GM23338 (cell line): ENCODE results near the gene KLK10.

Experiments
- POLR2AphosphoS5 ChIP-seq: IDR thresholded peaks from 2 replicates; pipeline ENCODE4 v1.6.1; 2016; ENCODE audit warnings: antibody characterized with exemption, low read depth
- TF ChIP-seq, protein P1 (sequence below), 2 experiments: fragments of 200-600 bp in 1 of 2; sonication (generic) in 1 of 2; conservative IDR thresholded peaks; 2 replicates each; pipeline versions ENCODE4 v1.5.1 to v1.6.1; 2016 to 2017; ENCODE audit warnings: antibody characterized with exemption in 2 of 2, low read depth in 2 of 2, mild to moderate bottlenecking in 2 of 2, moderate library complexity in 1 of 2

DNA sequence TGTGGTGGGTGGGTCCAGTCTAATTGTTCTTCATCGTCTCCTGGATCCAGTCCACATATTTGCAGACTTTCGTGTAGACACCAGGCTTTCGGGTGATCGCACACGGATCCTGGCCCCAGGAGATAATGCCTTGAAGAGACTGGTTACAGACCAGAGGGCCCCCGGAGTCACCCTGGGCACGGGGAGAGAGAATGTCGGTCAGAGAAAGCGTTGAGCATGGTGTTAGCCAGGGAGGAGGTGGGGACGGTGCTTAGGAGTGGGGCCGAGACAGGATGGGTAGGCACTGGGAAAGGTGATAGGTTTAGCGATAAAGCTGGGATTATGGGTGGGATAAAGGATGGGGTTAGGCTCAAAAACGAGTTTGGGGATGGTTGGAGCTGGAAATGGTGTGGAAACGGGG lies 3.0 kb upstream of the KLK10 start:
- no peak for TF ChIP-seq POLR2AphosphoS5
- TF ChIP-seq, protein P1, sequence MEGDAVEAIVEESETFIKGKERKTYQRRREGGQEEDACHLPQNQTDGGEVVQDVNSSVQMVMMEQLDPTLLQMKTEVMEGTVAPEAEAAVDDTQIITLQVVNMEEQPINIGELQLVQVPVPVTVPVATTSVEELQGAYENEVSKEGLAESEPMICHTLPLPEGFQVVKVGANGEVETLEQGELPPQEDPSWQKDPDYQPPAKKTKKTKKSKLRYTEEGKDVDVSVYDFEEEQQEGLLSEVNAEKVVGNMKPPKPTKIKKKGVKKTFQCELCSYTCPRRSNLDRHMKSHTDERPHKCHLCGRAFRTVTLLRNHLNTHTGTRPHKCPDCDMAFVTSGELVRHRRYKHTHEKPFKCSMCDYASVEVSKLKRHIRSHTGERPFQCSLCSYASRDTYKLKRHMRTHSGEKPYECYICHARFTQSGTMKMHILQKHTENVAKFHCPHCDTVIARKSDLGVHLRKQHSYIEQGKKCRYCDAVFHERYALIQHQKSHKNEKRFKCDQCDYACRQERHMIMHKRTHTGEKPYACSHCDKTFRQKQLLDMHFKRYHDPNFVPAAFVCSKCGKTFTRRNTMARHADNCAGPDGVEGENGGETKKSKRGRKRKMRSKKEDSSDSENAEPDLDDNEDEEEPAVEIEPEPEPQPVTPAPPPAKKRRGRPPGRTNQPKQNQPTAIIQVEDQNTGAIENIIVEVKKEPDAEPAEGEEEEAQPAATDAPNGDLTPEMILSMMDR (conservative IDR thresholded peaks at IDR 0.05; ENCODE audit: low read depth in 2 of 2) = no peak
